GM19099 (cell line): Measurements from ENCODE around the gene TGFB1I1.

ENCODE experiments used
- POLR2A ChIP-seq: IDR thresholded peaks from 3 replicates; pipeline ENCODE4 v1.6.1; 2011; ENCODE audit warnings: low read depth; ENCODE audit not compliant: insufficient read length; ENCODE audit errors: extremely low read depth

Gene TGFB1I1

GRCh38 chr16:31471875-31472708 is at the start of gene TGFB1I1:
Gene TGFB1I1 (plus strand): TSS chr16:31472152. CDS start chr16:31472189, 37 bp downstream.
- TF ChIP-seq POLR2A, result no peak

GRCh38 chr16:31423241-31423640 is 48.7 kb upstream of the TGFB1I1 start:
- TF ChIP-seq POLR2A, result no peak

DNA sequence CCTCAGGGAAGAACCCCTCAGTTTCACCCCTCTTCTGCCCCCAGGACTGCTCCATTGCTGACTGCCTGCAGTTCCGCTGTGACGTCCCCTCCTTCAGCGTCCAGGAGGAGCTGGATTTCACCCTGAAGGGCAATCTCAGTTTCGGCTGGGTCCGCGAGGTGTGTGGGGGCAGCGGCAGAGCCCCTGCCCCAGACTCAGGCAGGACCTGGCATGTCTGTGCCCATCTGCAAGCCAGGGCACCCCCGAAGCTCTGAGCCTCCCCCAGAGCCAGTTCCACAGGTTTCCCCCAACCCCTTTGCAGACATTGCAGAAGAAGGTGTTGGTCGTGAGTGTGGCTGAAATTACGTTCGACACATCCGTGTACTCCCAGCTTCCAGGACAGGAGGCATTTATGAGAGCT is 48.2 kb upstream of the TGFB1I1 start:
- TF ChIP-seq POLR2A, result no peak

DNA sequence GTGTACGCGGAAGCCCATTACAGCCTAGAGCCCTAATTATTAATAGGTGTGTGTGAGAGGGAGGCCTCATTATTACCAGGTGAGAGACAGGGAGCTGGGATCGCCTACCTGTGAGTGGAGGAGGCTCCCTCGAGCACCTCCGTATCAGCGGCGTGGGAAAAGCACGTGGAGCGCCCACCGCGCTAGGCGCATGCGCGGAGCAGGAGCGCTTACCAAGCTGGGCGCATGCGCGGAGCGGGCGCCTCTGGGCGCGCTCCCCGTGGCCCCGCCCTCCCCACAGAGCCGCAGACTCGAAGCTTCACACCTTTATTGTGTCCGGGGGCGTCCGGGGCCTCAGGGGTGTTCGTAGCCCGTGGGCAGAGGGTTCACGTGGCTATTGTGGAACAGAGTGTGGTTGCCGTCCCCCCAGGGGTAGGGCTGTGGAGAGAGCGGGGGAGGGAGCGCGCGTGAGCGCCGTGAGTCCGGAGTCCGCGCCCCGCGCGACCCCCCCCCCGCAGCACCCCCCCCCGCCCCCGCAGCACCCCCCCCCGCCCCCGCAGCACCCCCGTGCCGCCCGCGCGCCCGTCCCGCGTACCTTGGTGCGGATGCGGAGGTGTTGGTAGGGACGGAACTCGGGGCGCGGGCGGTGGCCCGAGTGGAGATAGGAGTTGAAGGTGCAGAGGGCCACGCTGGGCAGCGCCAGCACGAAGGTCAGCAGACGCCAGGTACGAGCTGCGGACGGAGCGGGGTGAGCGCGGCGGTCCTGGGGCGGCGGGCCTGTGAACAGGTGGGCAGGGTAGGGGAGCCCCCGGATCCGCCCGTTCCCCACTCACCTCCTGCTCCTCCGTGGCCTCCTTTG is 44.3 kb upstream of the TGFB1I1 start:
- no peak for TF ChIP-seq POLR2A

DNA sequence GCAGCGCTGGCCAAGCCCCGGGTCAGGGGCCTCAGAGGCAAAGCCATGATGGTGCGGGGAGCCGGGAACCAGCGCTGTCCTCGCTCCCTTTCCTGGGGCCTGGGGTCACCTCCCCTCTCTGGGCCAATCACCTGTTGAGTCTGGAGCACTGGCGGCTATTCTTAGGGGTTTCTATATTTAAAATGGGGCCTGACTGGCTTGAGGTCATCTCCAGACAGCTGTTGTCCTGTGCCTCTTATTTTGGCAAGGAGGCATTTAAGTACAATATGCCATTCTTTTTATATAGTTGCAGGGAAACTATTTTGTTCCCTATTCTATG is 43.7 kb upstream of the TGFB1I1 start, which contains the start of gene COX6A2:
Gene COX6A2, minus strand, starts transcription at position 82 of the 319 bp plus-strand sequence. Its CDS starts 35 bp downstream, at position 47.
- TF ChIP-seq POLR2A, result no peak

- no peak for TF ChIP-seq POLR2A
These were observed 43.2 kb upstream of the TGFB1I1 start for GRCh38 chr16:31428638-31429247.

- TF ChIP-seq POLR2A, result no peak
These were observed 42.6 kb upstream of the TGFB1I1 start for GRCh38 chr16:31429314-31429713.

DNA sequence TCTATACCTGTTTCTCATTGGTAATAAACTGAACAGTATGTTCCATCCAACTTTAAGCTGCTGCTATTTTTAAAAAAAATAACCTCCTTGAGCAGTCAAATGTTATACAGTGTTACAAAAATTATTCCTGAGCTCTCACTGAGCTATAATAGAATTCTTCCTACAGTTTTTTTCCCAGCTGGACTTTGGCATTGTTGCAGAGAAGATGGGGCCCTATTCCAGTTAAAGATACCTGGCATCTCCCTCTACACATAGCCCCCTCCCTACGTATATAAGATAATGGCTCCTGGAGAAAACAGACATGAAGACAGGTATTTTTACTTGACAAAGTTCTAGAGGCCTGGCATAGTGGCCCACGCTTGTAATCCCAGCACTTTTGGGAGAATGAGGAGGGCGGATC is 42.2 kb upstream of the TGFB1I1 start:
- no peak for TF ChIP-seq POLR2A

DNA sequence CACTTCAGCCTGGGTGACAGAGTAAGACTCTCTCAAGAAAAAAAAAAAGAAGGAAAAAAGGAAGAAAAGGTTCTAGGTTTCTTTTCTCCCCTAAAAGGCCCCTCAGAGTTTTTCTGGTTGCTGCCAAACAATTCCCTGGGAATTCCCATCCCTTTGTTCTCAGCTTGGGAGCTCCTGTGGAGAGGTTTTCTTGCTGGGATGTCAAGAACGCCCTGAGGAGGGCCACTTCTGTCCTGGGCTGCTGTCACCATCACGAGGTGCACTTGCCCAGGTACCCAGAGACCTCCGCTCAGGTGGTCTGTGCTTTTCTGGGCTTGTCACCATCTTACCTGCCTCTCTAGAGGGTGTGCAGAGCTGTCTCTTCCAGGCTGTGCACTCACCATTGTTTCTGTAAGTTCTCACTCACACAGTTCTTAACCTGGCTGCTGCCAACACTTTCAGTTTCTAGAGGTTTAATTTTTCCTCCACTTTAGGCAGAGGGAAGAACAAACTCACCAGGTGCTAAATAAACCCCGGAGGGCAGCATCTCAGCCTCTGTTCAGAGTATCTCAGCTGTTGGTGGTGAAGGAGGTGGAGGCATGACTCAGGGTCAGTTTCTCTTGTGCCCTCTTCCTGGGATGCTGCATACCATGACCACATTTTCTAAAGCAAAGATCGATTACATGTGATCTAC is 41.4 kb upstream of the TGFB1I1 start:
- TF ChIP-seq POLR2A, result no peak

- TF ChIP-seq POLR2A, result no peak
These were observed 36.4 kb upstream of the TGFB1I1 start for GRCh38 chr16:31435341-31436220.

DNA sequence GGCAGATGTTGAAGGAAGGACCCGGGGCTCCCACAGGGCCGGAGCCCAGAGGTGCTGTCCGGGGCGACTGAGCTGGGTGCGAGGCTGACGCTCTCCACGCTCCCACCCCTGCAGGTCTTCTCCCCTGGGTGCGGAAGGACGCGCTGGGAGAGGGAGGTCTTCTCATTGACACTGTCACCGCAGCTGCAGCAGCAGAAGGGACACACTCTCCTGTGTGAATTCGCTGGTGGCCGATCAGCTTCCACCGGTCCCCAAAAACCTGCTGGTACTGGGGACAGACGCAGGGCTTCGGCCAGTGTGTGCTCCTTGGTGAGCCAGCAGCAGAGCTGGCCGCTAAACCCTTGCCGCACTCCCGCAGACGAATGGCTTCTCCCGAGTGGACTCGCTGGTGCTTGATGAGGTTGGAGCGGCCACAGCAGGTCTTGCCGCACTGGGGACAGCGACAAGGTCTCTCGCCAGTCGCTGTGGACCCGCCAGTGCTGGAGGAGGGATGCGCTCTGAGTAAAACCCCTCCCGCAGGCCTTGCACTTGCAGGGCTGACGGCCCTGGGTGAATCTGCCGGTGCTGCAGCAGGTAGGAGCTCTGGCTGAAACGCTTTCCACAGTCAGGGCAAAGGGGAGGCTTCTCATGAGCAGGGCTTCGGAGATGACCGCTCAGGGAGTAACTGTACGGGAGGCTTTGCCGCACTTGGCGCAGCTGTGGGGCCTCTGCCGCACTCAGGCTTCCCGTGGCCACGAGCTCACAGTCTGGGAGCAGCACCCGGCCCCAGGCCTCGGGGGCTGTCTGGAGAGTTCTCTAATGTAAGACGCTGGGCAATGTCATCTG is 35.5 kb upstream of the TGFB1I1 start:
- no peak for TF ChIP-seq POLR2A

DNA sequence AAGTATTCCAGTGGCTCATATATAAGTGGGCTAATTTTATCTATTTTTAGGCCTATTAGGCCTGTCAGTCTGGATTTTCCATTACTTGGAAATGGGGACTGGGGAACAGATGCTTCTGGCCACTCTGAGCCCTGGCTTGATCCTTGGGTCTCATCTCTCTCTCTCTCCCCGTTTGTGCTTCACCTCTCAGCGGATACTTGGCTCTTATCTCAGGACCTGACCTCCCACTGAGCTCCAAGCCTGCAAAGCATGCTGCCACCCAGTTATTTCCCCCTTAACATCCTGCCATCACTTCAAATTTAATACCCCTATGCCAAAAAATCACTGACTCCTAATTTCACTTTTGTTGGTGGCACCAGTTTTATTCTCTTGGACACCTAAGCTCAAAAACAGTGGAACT is 33.5 kb upstream of the TGFB1I1 start:
- no peak for TF ChIP-seq POLR2A

DNA sequence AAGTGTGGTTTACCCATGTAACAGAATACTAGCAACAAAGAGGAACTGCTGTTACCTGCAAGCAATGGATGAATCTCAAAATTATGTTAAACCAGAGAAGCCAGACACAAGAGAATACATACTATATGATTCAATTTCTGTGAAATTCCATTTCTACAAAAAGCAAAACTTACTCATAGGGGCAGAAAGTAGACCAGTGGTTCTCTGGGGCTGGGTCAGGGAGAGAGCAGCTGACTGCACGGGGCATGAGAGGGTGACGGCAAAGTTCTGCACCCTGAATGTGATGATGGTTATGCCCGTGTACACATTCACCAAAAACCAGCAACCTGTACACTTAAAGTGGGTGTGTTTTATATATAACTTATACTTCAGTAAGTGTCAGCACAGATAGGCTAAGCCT is 32.4 kb upstream of the TGFB1I1 start:
- TF ChIP-seq POLR2A, result no peak

GRCh38 chr16:31440516-31441184 is 31.3 kb upstream of the TGFB1I1 start:
- TF ChIP-seq POLR2A, result no peak
